Inflammatory macrophage (primary cell): ENCODE results near the gene MYO5B.
A peak's percentile ranks its signal among the peaks of the same experiment; 100 is the strongest.
"Not testable (repeated sequence)": the region's sequence is repeated elsewhere in the genome, so short reads cannot be mapped to it uniquely, and the experiment has no call there.

Source experiments
- DNase-seq, 2 donors: peaks; one replicate each; pipeline ENCODE4 v3.0.0-alpha.2; 2020 to 2022

The MYO5B gene

GRCh38 chr18:49817947-49818346 lies 377.0 kb downstream of the MYO5B start:
- DNase-seq, result no peak

DNA sequence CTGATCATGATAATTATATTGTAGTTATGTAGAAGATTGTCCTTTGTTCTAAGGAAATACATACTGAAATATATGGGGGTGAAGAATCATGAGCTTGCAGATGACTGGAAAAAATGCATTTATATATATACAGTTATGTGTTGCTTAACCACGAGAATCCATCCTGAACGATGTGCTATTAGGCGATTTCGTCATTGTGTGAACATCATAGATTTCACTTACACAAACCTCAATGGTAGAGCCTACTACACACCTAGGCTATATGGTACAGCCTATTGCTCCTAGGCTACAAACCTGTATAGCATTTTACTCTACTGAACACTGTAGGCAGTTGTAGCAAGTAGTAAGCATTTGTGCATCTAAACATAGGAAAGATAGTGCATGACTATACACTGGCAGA lies 379.0 kb downstream of the MYO5B start:
- DNase-seq, result no peak

- peak; percentile 61 to 63 for DNase-seq
Measured at GRCh38 chr18:49814147-49814499, 380.8 kb downstream of the MYO5B start.

DNA sequence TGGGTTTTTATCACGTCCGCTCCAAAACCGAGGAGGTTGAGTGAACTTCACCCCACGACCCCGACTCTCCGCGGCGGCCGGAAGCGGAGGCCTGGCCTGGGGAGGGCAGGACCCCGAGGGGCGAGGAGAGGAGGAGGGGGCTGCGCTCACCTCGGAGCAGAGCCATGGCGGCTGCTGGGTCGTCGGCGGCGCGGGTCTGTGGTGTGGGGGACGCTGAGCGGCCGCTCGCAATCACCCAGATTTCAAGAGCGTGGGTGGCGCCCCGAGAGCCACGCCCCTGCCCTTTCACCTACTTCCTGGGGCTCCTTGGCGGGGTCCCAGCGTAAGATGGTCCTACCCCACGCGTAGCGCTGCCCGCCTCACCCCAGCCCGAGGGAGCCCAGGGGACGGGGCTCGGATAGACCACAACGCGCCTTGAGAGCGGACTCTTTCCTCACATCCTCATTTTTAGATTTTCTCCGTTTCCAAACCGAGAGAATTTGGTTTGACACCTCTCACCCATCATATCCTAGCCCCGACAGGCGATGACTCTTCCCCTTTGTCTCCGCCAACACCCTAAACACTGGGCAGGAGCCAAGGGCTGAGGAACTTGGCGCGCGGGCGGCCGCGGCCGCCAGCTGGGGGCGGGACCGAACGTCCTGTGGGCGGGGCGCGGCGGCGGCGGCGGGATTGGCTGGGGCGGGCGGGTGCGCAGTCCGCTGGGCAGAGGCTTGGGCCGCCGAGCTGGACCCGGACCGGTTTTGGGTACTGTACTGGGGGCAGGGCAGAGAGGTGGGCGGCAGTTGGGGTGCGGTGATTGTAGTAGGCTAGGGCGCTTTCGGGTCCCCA lies 381.4 kb downstream of the MYO5B start, which contains the start of gene ACAA2:
Gene ACAA2, minus strand, starts transcription at position 215 of the 828 bp plus-strand sequence. Its CDS starts 49 bp downstream, at position 166.
- DNase-seq, result peak; percentile 95 to 96

DNA sequence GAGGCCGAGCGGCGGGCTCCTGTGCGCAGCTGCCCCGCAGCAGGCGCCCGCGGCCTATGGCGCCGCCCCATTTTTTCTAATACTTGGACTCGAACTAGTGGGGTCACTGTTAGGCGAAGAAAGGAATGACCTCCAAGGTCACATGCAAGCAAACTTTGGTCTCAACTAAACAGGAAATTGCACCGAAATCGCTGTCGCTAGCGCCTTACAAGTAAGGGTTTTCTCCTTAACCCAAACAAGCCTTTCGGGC lies 382.0 kb downstream of the MYO5B start:
- DNase-seq, result peak; percentile 66 to 80

- no peak for DNase-seq
Measured at GRCh38 chr18:49812286-49813068, 382.5 kb downstream of the MYO5B start.

DNA sequence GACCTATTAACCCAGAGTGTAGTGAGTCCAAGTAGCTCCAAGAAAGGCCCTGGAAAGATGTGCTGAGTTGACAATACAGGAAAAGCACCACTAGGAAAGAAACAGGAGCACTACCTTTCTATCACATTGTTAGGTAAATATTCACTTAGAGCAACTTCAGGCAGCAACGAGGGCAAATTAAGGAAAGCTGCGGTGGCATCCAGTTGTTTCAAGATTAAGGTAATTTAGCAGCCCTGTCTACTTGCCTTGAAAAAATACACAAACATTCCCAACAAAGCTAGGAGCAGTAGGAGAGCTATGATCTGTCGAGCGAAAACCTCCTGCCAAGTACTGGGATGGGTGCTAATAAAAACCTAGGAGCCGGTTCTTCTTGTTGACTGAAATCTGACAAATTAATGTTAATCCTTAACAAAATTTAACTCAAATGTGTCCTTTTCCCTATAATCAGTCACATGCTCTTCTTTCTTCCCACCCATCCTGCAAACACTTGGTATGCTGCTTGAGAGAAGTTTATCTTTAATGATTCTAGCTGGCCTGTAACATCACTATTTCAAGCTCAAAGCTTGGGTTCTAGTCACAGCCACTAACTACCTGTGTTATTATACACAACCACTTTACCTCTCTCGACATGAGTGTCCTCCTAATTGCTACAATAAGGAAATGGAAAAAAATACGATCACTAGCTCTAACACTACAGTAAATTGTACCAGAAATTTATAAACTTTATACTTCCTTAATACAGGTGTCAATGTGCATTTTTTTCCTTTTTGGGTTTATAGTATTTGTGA lies 383.6 kb downstream of the MYO5B start:
- no peak for DNase-seq

DNA sequence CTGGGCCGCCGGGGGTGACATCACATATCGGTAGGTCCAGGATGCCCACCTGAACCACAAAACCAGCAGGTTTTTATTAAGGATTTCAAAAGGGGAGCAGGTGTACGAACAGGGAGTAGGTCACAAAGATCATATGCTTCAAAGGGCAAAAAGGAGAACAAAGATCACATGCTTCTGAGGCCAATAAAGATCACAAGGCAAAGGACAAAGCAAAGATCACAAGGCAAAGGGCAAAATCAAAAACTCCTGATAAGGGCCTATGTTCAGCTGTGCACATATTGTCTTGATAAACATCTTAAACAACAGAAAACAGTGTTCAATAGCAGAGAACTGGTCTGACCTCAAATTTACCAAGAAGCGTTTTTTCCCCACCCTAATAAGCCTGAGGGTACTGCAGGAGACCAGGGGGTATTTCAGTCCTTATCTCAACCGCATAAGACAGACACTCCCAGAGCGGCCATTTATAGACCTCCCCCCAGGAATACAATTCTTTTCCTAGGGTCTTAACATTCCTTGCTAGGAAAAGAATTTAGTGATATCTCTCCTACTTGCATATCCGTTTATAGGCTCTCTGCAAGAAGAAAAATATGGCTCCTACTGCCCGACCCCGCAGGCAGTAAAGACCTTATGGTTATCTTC lies 386.3 kb downstream of the MYO5B start:
- not testable (repeated sequence) for DNase-seq

DNA sequence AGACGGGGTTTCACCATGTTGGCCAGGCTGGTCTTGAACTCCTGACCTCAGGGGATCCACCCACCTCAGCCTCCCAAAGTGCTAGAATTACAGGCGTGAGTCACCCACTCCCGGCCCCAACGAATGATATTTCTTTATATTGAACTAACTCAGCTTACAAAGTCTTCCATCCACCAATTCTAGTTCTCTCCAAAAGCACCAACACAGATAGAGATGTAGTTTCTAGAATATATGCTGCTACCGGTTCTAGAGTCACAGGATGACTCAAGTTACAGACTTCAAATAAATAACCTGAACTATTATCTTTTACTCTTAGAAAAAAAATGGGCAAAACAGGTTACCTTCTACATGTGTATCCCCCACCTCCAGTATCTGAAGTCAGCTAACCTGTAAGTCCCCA lies 390.9 kb downstream of the MYO5B start:
- DNase-seq, result no peak

GRCh38 chr18:49802623-49803022 lies 392.3 kb downstream of the MYO5B start:
- DNase-seq, result no peak

GRCh38 chr18:49800491-49800890 lies 394.5 kb downstream of the MYO5B start:
- not testable (repeated sequence) for DNase-seq

DNA sequence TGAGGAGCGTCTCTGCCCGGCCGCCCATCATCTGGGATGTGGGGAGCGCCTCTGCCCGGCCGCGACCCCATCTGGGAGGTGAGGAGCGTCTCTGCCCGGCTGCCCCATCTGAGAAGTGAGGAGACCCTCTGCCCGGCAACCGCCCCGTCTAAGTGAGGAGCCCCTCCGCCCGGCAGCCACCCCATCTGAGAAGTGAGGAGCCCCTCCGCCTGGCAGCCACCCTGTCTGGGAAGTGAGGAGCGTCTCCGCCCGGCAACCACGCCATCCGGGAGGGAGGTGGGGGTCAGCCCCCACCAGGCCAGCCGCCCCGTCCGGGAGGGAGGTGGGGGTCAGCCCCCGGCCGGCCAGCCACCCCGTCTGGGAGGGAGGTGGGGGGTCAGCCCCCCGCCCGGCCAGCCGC lies 395.1 kb downstream of the MYO5B start:
- not testable (repeated sequence) for DNase-seq

GRCh38 chr18:49798001-49798400 lies 396.9 kb downstream of the MYO5B start:
- DNase-seq, result no peak

DNA sequence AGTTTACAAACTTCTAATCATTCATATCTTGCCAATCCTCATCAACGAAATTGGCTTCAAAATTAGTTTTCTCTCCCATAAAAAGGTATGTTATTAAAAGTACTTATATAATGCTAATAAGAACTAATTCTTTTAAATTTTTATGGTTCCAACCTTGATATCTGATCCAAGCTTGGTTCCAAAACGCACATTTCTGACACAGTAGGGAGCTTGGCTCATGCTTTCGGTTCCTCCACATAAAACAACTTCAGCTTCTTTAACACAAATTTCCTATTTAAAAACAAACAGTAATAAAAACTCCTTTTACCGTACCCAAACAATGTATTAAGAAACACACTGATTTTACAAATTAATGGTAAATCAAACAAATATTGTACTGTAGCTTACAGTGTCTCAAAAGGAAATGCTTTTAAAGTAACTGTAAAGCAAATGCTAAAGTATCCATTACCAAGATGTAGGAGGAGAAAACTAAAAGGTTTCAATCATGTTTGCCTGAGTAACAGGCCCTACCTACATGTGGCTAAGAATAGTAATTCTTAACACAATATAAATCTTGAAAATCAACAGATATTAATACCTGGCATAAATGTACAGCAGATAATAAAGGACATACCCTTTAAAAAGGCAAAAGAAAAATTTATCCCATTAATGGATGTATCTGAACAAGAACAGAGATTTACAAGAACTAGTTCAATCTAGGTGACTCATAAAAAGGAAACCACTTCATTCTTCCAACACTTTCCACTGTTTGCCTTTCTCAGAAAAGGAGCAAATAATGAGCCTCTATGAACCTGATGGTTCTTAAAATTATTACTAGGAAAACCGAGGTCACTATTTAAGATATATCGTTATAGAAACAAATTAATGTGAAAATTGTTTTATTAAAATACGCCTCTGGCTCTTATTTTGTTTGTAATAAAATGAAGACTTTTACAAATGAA lies 399.1 kb downstream of the MYO5B start:
- DNase-seq, result no peak

DNA sequence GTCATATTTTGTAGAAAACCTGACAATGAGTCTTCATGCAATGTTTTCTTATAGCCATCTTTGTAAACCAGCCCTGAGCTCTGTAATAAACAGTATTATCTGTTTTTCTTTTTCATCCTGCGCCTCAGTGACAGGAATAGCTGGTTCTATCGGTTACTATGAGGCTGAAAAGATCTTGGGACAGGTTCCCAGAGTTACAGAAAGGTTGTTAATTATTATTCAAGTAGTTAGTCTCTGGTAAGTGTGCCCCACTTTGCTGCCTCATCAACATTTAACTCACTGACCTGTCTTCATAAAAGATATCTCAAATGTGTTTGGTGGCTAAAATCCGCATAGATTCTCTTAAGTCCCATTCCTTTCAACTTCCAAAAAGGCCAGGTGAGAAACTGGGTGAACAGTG lies 400.2 kb downstream of the MYO5B start:
- DNase-seq, result no peak

DNA sequence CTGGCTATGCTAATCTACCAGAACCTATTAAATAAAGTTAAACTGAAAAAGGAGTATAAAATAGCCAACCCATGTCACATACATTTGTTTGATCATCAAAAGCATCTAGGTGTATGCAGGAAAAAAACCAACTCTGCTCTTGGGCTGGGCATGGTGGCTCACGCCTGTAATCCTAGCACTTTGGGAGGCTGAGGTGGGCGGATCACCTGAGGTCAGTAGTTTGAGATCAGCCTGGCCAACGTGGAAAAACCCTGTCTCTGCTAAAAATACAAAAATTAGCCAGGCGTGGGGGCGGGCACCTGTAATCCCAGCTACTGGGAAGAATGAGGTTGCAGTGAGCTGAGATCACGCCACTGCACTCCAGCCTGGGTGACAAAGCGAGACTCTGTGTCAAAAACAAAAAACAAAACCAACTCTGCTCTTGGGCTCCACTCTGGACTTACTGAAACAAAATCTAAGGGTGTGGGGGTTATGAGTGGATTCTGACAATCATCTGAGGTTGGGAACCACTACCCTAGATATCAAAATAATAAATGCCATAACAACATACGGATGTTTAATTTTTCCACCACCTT lies 405.3 kb downstream of the MYO5B start:
- DNase-seq, result not testable (repeated sequence)

DNA sequence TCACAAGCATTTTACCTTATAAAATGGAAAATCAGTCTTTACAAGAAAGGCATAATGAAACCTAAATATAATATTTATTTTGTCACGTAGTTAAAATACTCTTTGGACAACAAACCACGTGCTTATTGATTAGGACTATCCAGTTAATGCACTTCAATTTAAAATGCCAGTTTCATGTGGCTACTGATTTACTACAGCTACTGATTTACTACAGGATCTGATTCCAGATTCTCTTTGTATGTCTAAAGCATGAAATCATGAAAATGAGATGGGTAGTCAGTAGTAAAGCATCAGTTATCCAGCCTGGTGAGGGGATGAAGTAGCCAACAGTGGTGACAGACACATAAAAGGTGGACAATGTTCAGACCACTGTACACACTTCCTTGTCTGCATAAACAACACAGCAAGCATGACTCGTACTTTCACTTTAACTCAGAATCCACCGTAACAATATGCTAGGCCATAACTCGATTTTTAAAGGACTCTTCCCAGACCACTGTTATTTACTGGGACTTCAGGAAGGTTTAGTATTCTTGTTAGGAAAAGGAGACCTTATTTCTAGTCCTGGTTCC lies 406.5 kb downstream of the MYO5B start:
- DNase-seq, result no peak

GRCh38 chr18:49786019-49786720 lies 408.8 kb downstream of the MYO5B start:
- DNase-seq, result no peak

DNA sequence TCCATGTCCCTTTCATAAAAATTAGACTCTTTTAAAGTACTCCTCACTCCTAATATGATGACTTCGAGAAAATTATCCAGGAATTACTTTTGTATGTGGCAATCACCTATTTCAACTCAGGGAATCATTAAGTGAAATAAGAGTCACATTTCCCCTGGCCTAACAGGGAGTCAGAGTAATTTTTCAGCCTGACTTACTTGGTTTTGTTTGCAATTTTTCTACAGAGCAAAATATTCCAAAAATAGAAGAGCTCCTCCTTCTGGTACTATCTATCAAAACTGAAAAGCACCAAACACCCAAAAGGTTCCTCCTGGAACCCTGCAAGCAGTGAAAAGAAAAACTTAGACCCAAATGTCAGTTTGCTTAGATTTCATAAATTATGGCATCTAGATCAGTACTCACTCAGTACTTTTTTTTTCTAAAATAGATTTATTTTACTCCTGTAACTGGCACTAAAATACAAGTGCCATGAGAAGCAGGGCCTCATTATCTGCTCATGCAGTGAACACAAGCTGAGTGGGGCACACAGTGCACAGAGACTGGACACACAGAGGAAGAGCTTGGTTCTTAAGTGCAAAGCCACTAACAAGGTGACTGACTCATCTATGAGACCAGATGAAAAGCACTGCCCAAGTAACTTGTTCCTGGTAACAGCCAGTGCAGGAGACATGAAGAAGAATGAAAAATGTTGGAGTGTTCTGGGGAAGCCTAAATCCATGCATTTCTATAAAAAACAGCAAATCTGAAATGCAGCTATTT lies 410.3 kb downstream of the MYO5B start:
- no peak for DNase-seq
